Measurements from ENCODE around the gene RASA3.

Gene RASA3

GRCh38 chr13:114088234-114088633 is 44.2 kb downstream of the RASA3 start:
- no peak overlapping the region for H2AFZ ChIP-seq (ENCODE audit: low read depth, low read length)
- peaks cover 3% of the 10 kb centered on the region for H3K9me3 ChIP-seq (ENCODE audit: insufficient read depth, low read length, severe bottlenecking)
- no peak overlapping the region for H3K4me3 ChIP-seq (ENCODE audit: low read depth in 1 of 2, low read length in 2 of 2)
- no peak overlapping the region for H3K9ac ChIP-seq (ENCODE audit: low read depth, low read length)
- peaks cover 53% of the 10 kb centered on the region for H3K79me2 ChIP-seq (ENCODE audit: insufficient read depth, low read length)
- no peak for ATAC-seq (ENCODE audit: insufficient read depth, low read depth)
- no peak for DNase-seq
- H3K27ac ChIP-seq (ENCODE audit: low read length): no peak overlapping the region
- no peak for TF ChIP-seq EZH2 (IDR thresholded peaks at IDR 0.05; ENCODE audit: borderline replicate concordance, low read depth, low read length, severe bottlenecking)
- TF ChIP-seq, protein P1, sequence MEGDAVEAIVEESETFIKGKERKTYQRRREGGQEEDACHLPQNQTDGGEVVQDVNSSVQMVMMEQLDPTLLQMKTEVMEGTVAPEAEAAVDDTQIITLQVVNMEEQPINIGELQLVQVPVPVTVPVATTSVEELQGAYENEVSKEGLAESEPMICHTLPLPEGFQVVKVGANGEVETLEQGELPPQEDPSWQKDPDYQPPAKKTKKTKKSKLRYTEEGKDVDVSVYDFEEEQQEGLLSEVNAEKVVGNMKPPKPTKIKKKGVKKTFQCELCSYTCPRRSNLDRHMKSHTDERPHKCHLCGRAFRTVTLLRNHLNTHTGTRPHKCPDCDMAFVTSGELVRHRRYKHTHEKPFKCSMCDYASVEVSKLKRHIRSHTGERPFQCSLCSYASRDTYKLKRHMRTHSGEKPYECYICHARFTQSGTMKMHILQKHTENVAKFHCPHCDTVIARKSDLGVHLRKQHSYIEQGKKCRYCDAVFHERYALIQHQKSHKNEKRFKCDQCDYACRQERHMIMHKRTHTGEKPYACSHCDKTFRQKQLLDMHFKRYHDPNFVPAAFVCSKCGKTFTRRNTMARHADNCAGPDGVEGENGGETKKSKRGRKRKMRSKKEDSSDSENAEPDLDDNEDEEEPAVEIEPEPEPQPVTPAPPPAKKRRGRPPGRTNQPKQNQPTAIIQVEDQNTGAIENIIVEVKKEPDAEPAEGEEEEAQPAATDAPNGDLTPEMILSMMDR (IDR thresholded peaks at IDR 0.05; ENCODE audit: borderline replicate concordance, extremely low read depth, low read length, poor library complexity, severe bottlenecking): no peak
- H3K4me2 ChIP-seq (ENCODE audit: insufficient read depth, low read length): no peak overlapping the region
- no peaks in the 10 kb centered on the region for H3K4me1 ChIP-seq (ENCODE audit: insufficient read depth, low read length)
- no peaks in the 10 kb centered on the region for H3K36me3 ChIP-seq (ENCODE audit: insufficient read depth, low read length)
- H3K27me3 ChIP-seq (ENCODE audit: insufficient read depth, low read length, poor library complexity): no peaks in the 10 kb centered on the region
- peaks cover 23% of the 10 kb centered on the region for H4K20me1 ChIP-seq (ENCODE audit: insufficient read depth, low read length)

DNA sequence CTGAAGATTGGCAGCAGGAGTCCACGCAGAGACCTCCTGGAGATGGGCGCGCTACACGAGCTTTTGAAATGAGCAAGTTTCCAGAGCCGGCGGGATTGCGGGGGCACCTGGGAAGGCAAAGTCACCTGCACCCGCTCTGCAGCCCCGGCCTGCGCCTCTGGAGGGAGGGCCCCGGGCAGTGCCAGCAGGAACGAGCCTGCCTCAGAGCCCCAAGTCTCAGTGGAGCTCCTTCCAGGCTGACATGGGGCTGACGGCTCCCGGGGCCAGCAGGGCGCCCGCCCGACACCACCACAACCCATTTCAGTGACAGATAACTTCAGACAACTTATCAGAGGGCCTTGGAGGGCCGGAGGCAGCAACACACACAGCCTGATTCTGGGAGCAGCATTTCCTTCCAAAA is 45.0 kb downstream of the RASA3 start:
- TF ChIP-seq, protein P1 (IDR thresholded peaks at IDR 0.05; ENCODE audit: borderline replicate concordance, extremely low read depth, low read length, poor library complexity, severe bottlenecking): no peak
- TF ChIP-seq EZH2 (IDR thresholded peaks at IDR 0.05; ENCODE audit: borderline replicate concordance, low read depth, low read length, severe bottlenecking): no peak
- no peak overlapping the region for H3K4me3 ChIP-seq (ENCODE audit: low read depth in 1 of 2, low read length in 2 of 2)
- no peaks in the 10 kb centered on the region for H3K36me3 ChIP-seq (ENCODE audit: insufficient read depth, low read length)
- no peak for ATAC-seq (ENCODE audit: insufficient read depth, low read depth)
- no peak overlapping the region for H3K9ac ChIP-seq (ENCODE audit: low read depth, low read length)
- DNase-seq: no peak
- H3K27me3 ChIP-seq (ENCODE audit: insufficient read depth, low read length, poor library complexity): no peaks in the 10 kb centered on the region
- H4K20me1 ChIP-seq (ENCODE audit: insufficient read depth, low read length): peaks cover 30% of the 10 kb centered on the region
- H2AFZ ChIP-seq (ENCODE audit: low read depth, low read length): no peak overlapping the region
- H3K4me2 ChIP-seq (ENCODE audit: insufficient read depth, low read length): no peak overlapping the region
- no peak overlapping the region for H3K27ac ChIP-seq (ENCODE audit: low read length)
- H3K9me3 ChIP-seq (ENCODE audit: insufficient read depth, low read length, severe bottlenecking): no peaks in the 10 kb centered on the region
- H3K4me1 ChIP-seq (ENCODE audit: insufficient read depth, low read length): no peaks in the 10 kb centered on the region
- peaks cover 55% of the 10 kb centered on the region for H3K79me2 ChIP-seq (ENCODE audit: insufficient read depth, low read length)

GRCh38 chr13:114082849-114083645 is 49.4 kb downstream of the RASA3 start:
- DNase-seq (no peak), ATAC-seq (ENCODE audit: insufficient read depth, low read depth) (no peak)
- Histone ChIP-seq H3K9ac (ENCODE audit: low read depth, low read length) (no peak overlapping the region), H3K27ac (ENCODE audit: low read length) (no peak overlapping the region), H3K36me3 (ENCODE audit: insufficient read depth, low read length) (no peaks in the 10 kb centered on the region), H2AFZ (ENCODE audit: low read depth, low read length) (no peak overlapping the region), H3K4me2 (ENCODE audit: insufficient read depth, low read length) (no peak overlapping the region), H3K4me3 (ENCODE audit: low read depth in 1 of 2, low read length in 2 of 2) (no peak overlapping the region), H3K9me3 (ENCODE audit: insufficient read depth, low read length, severe bottlenecking) (no peaks in the 10 kb centered on the region), H3K79me2 (ENCODE audit: insufficient read depth, low read length) (peaks cover 63% of the 10 kb centered on the region), H3K27me3 (ENCODE audit: insufficient read depth, low read length, poor library complexity) (no peaks in the 10 kb centered on the region), H3K4me1 (ENCODE audit: insufficient read depth, low read length) (no peaks in the 10 kb centered on the region), H4K20me1 (ENCODE audit: insufficient read depth, low read length) (peaks cover 57% of the 10 kb centered on the region)
- TF ChIP-seq EZH2 (IDR thresholded peaks at IDR 0.05; ENCODE audit: borderline replicate concordance, low read depth, low read length, severe bottlenecking): no peak
- TF ChIP-seq, protein P1 (IDR thresholded peaks at IDR 0.05; ENCODE audit: borderline replicate concordance, extremely low read depth, low read length, poor library complexity, severe bottlenecking): no peak

Measured in DND-41 (cell line).